Heart left ventricle (tissue), 13 donors: Measurements from ENCODE around the gene KIRREL1.
A peak's percentile ranks its signal among the peaks of the same experiment; 100 is the strongest.

Source experiments
- CTCF ChIP-seq, 12 donors: fragments of 200-600 bp; sonication (generic) in 4 of 12; IDR thresholded peaks; one replicate each; pipeline versions ENCODE4 v1.5.0 to v1.8.0; 2018 to 2022; ENCODE audit warnings: antibody characterized with exemption in 12 of 12, mild to moderate bottlenecking in 5 of 12
- POLR2A ChIP-seq, 2 donors: fragments of 450-650 bp; IDR thresholded peaks; one replicate each; pipeline ENCODE4 v1.6.1; 2017; ENCODE audit warnings: antibody characterized with exemption in 2 of 2, mild to moderate bottlenecking in 2 of 2, moderate library complexity in 2 of 2
- donor health status: ischemic (EF 13 %, LVEDD 7.1; RV severe dilation, severe dysfunction).
- donor health status: DM: no; HTN: yes; CAD: no.
- donor health status: DM: no; HTN: no; CAD: no.
- donor health status: ischemic (EF 25% LVEDD 6.9; RV normal size, moderate dysfunction).
- donor health status: ischemic (EF 25% LVEDD 5.7; RV mildly dilated, moderate dysfunction).
- donor health status: ischemic (EF 35%, LVEDD 5.7; RV mildly dilated, moderate dysfunction).
- donor health status: nonischemic (EF 11% LVEDD 7.7; RV severe dilation, severe dysfunction).
- donor health status: DM: yes; HTN: yes; CAD: no.
- donor health status: PGD.
- donor health status: ischemic (EF 29% LVEDD 5.4; RV normal size, mild dysfunction).
- donor health status: nonischemic (EF 23%, LVEDD 6.1; RV moderate dilation, normal function).

GRCh38 chr1:158035976-158036583, 42.6 kb downstream of the KIRREL1 start:
- peak; percentile 63 to 83 (median 76) for TF ChIP-seq CTCF (IDR thresholded peaks at IDR 0.05)
- TF ChIP-seq POLR2A (IDR thresholded peaks at IDR 0.05) = no peak
